Tongue (tissue), 2 donors: ENCODE results near the gene KRT80. TPM values are rescaled to one million over a fixed set of nuclear protein-coding genes. Genes with fewer than 3 reads are reported as not detected.
A peak's percentile ranks its signal among the peaks of the same experiment; 100 is the strongest.

ENCODE experiments used
- DNase-seq: peaks from one replicate; pipeline ENCODE4 v3.0.0-alpha.2; 2015
- total RNA-seq: library from RNA; depleted of rRNA; stranded (reverse); fragments of >200 nt; gene quantifications from one replicate; pipeline ENCODE4 v1.2.3, GENCODE V29; 2014

Gene KRT80
- total RNA-seq, 1 donor from 2014 or later = 10.3 TPM

GRCh38 chr12:52130711-52131110, 61.1 kb downstream of the KRT80 start:
- DNase-seq = peak; percentile 81

DNA sequence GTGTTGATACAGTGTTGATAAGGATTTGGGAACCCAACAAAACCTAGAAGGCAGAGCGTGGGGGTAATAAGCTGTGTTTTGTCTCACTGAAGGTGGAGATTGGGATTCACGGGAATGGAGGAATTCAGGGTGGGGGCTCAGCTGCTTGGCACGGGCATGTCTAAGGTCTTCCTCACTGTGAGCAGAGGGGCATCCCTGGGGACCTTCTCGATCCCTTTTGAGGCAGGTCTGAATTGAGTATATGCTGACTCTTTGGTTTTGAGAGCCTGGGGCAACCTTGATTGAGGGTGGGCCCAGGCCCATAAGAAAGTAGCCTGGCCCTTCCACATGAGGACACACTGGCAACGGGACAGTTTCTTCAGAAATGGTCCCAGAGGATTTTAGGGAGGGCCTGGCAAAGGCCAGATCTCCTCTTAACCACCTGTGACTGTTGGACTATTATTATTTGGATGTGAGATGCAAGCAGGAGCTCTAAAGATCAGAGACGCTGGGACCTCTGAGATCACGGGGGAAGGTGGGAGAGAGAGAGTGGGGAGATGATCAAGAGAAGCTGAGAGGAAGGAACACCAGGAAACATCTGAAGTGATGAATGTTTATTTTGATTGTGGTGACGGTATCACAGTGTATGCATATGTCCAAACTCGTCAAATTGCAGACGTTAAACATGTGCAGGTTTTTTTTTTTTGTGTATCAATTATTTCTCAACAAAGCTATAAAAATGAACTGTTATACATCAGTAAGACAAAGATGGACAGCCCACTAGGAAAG, 63.9 kb downstream of the KRT80 start:
- no peak for DNase-seq

DNA sequence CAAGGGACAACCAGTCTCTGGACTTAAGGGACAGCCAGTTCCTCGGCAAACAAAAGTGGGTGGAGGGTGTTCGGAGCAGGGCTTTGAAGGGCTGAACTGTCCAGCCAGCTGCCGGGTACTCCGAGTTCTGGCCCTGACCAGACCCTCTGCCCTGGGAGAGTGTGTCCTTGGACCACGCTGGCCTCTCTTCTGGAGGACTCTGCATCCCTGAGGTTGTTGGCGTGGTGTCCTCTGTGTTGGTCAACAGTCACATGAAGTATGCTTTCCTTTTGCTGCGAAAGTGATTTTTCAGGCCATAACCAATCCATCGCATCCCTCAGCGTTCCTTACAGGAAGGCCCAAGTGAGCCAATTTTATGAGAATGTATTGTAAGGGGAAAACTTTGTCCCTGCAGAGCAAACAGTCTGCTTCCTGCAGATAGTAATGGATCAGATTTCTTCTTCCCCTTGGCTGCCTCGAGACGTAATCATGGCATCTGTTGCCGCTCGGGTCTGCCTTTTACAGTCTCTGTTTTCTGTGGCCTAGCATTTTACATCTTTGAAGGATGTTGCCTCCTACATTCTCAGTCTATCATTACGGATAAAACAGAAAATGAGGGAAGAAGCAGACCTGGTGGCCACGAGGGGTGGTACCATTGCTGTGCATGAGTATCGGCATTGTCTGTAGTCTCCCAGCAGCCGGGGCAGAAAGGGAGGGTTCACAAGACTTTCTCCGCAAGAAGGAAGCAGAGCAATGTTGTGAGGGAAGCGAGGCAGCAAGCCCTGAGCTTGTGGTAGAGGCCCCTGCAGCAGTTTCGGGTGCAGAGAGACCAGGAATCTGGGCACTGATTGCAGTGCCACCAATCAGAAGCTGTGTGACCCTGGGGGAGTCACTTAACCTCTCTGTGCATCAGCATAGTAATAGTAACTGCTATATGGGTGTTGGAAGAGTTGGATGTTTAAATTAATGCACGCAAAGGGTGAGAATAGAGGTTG, 64.9 kb downstream of the KRT80 start:
- DNase-seq = no peak

DNA sequence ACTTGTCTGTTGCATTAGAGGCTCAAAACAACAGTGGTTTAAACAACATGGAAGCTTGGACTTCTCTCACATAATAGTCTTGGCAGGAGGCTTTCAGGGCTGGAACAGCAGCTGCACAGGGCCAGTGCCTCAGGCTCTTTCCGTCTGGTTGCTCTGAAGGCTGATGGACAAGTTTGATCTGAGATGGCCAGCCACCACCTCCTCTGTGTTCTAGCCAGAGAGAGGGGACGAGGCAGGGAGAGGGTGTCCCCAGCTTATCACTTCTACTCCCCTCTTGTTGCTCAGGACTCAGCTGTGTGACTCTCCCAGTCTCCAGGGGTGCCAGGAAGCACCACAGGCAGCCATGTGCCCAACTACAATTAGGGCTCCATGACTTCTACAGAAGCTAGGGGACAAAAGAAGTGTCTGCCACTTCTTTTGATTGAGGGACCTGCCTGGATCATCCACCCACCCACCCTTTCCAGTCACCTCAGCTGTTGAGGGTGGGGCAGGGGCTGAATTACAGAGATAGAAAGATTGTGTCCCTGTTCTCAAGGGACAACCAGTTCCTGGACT, 65.7 kb downstream of the KRT80 start:
- no peak for DNase-seq

DNA sequence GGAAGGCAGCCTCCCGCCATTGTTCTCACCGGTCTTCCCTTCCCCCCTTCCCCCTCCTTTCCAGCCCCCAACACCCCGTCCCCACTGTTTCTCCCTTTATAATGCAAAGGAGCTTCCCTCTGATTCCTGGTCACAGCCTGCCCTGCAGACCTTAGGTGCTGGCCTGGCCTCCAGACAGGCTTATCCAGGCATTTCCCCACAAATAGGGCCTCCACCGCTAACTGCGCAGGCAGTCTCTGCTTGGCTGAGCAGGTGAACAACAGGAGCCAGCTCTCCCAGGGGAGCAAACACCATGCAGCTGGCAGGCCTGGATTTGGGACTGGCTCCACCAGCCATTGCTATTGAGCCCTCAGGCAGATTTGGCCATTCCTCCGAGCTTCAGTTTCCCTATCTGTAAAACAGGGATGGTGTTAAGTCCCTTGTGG, 66.3 kb downstream of the KRT80 start:
- DNase-seq = no peak

- DNase-seq = no peak
These were observed 68.2 kb downstream of the KRT80 start for GRCh38 chr12:52123487-52124186.

- DNase-seq = no peak
These were observed 68.9 kb downstream of the KRT80 start for GRCh38 chr12:52122904-52123303.

DNA sequence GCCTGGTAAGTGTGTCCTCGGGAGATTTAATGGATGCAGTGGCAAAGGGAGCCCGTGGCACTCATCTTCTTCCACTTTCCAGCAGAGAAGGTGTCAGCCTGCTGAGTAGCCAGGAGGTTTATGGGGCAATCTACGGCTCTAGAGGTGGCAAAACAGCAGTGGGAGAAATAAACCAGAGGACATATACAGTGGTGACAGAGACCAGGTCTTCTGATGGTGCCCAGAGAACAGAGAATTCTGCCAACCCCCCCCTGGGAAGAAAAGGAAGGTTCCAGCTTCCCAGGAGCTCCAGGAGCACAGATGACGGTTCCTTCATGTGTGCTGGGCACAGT, 69.3 kb downstream of the KRT80 start:
- DNase-seq = no peak

GRCh38 chr12:52121824-52122539, 69.8 kb downstream of the KRT80 start:
- DNase-seq = peak; percentile 85

DNA sequence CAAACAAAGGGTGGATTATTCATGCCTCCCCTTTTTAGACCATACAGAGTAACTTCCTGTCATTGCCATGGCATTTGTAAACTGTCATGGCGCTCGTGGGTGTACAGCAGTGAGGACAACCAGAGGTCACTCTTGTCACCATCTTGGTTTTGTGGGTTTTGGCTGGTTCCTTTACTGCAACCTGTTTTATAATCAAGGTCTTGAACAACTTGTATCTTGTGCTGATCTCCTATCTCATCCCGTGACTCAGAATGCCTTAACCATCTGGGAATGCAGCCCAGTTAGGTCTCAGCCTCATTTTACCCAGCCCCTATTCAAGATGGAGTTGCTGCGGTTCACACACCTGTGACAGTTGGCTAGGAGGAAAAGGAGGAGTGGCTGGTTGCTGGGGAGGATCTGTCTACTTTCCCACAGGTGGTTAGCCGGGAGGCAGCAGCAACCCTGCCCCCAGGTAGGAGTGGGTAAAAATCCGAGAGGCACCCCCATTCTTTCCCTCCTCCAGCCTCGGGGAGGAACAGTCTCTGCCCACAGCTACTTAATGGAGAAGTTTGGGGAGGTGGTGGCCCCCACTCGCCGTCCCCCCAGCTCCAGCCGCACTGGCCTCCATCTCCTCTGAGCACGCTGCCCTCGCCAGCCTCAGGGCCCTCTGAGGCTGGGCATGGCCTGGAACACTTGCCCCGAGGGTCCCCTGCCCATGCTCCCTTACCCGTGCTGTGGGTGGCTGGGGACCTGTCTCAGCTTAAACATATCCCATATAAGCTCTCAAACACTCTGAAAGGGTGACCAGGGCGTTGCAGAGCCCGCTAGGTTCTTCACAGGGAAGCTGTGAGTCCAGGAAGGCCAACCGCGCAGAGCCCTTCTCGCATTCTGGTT, 70.6 kb downstream of the KRT80 start:
- DNase-seq = no peak

DNA sequence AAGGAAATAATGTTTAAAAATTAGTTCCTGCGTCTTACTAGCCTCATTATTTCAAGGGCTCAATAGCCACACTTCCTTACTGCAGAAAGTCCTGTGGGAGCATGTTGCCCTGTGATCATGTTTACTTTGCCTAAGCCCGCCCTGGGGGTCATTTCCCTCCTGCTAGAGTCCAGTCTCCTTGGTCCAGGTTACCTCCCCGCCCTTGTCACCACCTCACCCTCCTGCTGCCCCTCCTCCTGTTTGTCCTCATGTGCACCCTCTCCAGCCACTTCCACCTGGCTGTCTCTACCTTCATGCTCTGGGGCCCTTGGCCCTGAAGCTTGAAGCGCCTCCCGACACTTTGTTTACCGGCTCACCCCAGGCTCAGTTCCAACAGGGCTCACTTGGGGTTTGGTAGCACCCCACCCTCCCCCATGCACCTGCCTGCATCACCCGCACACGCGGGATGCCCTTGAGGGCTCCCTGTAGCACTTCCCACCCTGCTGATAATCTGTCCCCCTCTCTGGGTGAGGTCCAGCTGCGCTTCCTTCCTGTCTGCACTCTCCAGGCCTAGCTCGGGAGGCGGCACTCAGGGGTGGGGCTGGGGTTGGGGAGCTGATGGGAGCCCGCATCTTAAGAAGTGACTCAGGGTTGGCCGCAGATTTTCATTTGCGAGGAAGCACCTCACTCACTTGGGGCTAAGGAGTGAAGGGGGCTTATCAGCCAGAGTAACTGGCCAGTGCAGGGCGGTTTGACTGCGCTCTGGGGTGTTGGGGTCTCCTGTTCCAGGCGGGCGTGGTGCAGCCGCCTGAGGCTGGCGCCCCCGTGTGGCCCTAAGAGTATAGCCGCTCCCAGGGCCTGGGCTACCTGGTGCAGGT, 72.2 kb downstream of the KRT80 start:
- no peak for DNase-seq

Other genes starting within 250 kb of the KRT80 start
- gene ACVR1B, start 240.3 kb downstream of the KRT80 start, total RNA-seq = 19.8 TPM
- 25.5 TPM for gene TAMALIN, start 185.1 kb downstream of the KRT80 start, total RNA-seq
- gene NR4A1, start 140.6 kb downstream of the KRT80 start, total RNA-seq = 65.6 TPM
- gene ATG101, start 122.0 kb downstream of the KRT80 start, total RNA-seq = 30.3 TPM
- 0.82 TPM for gene SMIM41, start 112.3 kb downstream of the KRT80 start, total RNA-seq
- gene KRT7, start 41.2 kb upstream of the KRT80 start, total RNA-seq = 27.1 TPM
- not detected for gene KRT86, start 82.6 kb upstream of the KRT80 start, total RNA-seq
- gene KRT81, start 99.5 kb upstream of the KRT80 start, total RNA-seq = 0.41 TPM
- gene KRT83, start 129.4 kb upstream of the KRT80 start, total RNA-seq = not detected
- gene KRT85, start 175.5 kb upstream of the KRT80 start, total RNA-seq = not detected
- gene KRT84, start 193.6 kb upstream of the KRT80 start, total RNA-seq = not detected
- gene KRT82, start 214.3 kb upstream of the KRT80 start, total RNA-seq = not detected
- gene KRT75, start 242.4 kb upstream of the KRT80 start, total RNA-seq = 0.21 TPM